ENCODE results near the gene DLGAP1.
"Not testable (repeated sequence)": the region's sequence is repeated elsewhere in the genome, so short reads cannot be mapped to it uniquely, and the experiment has no call there.

DLGAP1 gene

DNA sequence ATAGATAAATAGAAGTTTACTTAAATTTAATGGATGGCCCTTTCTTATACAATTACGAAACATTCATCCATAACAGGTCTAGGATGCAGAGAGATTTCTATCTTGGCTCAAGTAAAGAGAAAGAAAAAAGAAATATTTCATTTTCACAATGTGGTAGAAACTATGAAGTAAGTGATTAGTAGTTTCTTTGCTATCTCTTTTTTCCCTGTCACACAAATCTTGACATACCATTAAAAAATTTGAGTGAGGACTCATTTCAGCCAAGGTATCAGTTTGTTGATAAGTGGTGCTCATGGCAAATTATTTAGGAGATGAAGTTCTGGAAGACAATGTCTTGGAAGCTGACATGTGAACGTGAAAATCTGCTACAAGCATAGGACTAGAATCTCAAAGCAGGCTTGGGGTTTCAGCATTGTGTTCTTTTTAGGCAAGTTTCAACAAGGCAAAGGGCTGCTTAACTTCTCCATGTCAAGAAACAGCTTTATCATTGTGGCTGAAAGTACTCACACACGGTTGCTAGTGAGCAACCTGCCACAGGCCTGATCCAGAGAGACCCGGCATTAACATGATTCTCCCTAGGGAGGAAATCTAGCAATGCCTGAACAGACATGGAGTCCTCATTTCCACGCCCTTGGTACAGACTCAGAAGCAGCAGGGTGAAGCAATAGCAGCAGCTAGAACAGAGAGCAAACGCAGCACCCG, 414.6 kb downstream of the DLGAP1 start:
- TF ChIP-seq ZNF565 (CRISPR knock-in tag; conservative IDR thresholded peaks at IDR 0.05; ENCODE audit: low read depth): no peak
- no peak for TF ChIP-seq ISL1 (CRISPR knock-in tag; IDR thresholded peaks at IDR 0.05)
- no peak for TF ChIP-seq TCF4 (CRISPR knock-in tag; IDR thresholded peaks at IDR 0.05; ENCODE audit: borderline replicate concordance)
- TF ChIP-seq OSR1 (CRISPR knock-in tag; IDR thresholded peaks at IDR 0.05): no peak
- TF ChIP-seq ZNF8 (CRISPR knock-in tag; IDR thresholded peaks at IDR 0.05): no peak
- no peak for TF ChIP-seq BACH2 (CRISPR knock-in tag; IDR thresholded peaks at IDR 0.05; ENCODE audit: borderline replicate concordance)
- no peak for TF ChIP-seq CSDC2 (CRISPR knock-in tag; IDR thresholded peaks at IDR 0.05)
- TF ChIP-seq, protein P1, sequence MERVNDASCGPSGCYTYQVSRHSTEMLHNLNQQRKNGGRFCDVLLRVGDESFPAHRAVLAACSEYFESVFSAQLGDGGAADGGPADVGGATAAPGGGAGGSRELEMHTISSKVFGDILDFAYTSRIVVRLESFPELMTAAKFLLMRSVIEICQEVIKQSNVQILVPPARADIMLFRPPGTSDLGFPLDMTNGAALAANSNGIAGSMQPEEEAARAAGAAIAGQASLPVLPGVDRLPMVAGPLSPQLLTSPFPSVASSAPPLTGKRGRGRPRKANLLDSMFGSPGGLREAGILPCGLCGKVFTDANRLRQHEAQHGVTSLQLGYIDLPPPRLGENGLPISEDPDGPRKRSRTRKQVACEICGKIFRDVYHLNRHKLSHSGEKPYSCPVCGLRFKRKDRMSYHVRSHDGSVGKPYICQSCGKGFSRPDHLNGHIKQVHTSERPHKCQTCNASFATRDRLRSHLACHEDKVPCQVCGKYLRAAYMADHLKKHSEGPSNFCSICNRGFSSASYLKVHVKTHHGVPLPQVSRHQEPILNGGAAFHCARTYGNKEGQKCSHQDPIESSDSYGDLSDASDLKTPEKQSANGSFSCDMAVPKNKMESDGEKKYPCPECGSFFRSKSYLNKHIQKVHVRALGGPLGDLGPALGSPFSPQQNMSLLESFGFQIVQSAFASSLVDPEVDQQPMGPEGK (CRISPR knock-in tag; IDR thresholded peaks at IDR 0.05; ENCODE audit: borderline replicate concordance): no peak
- TF ChIP-seq ZNF70 (CRISPR knock-in tag; IDR thresholded peaks at IDR 0.05): no peak
- ATAC-seq: no peak

DNA sequence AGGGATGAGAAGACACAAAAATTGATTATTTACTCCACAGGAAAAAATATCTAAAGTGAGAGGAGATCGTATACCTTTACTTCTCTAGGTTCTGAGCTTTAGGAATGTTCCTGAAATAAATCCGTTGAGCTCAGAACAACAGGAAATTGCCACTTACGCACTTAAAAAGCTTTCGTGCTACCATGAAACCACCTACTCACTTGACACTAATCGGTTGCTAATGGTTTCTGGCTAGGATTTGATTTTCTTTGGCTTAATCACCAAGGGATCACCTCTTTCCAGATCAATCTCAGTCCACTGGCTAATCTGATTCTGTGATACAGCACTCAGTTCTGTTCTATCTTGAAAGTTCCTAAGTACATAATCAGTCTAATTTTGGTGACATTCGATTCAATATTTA, 419.6 kb downstream of the DLGAP1 start:
- TF ChIP-seq, protein P2, sequence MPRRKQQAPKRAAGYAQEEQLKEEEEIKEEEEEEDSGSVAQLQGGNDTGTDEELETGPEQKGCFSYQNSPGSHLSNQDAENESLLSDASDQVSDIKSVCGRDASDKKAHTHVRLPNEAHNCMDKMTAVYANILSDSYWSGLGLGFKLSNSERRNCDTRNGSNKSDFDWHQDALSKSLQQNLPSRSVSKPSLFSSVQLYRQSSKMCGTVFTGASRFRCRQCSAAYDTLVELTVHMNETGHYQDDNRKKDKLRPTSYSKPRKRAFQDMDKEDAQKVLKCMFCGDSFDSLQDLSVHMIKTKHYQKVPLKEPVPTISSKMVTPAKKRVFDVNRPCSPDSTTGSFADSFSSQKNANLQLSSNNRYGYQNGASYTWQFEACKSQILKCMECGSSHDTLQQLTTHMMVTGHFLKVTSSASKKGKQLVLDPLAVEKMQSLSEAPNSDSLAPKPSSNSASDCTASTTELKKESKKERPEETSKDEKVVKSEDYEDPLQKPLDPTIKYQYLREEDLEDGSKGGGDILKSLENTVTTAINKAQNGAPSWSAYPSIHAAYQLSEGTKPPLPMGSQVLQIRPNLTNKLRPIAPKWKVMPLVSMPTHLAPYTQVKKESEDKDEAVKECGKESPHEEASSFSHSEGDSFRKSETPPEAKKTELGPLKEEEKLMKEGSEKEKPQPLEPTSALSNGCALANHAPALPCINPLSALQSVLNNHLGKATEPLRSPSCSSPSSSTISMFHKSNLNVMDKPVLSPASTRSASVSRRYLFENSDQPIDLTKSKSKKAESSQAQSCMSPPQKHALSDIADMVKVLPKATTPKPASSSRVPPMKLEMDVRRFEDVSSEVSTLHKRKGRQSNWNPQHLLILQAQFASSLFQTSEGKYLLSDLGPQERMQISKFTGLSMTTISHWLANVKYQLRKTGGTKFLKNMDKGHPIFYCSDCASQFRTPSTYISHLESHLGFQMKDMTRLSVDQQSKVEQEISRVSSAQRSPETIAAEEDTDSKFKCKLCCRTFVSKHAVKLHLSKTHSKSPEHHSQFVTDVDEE (CRISPR knock-in tag; IDR thresholded peaks at IDR 0.05): no peak
- TF ChIP-seq, protein P3, sequence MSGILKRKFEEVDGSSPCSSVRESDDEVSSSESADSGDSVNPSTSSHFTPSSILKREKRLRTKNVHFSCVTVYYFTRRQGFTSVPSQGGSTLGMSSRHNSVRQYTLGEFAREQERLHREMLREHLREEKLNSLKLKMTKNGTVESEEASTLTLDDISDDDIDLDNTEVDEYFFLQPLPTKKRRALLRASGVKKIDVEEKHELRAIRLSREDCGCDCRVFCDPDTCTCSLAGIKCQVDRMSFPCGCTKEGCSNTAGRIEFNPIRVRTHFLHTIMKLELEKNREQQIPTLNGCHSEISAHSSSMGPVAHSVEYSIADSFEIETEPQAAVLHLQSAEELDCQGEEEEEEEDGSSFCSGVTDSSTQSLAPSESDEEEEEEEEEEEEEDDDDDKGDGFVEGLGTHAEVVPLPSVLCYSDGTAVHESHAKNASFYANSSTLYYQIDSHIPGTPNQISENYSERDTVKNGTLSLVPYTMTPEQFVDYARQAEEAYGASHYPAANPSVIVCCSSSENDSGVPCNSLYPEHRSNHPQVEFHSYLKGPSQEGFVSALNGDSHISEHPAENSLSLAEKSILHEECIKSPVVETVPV (CRISPR knock-in tag; IDR thresholded peaks at IDR 0.05): no peak
- TF ChIP-seq TCF4 (CRISPR knock-in tag; IDR thresholded peaks at IDR 0.05; ENCODE audit: borderline replicate concordance) (no peak), SNAI2 (CRISPR knock-in tag; IDR thresholded peaks at IDR 0.05) (no peak), ESRRG (CRISPR knock-in tag; IDR thresholded peaks at IDR 0.05) (no peak), GLIS3 (CRISPR knock-in tag; IDR thresholded peaks at IDR 0.05) (no peak), PPARA (CRISPR knock-in tag; IDR thresholded peaks at IDR 0.05; ENCODE audit: borderline replicate concordance) (no peak), ZFP3 (CRISPR knock-in tag; IDR thresholded peaks at IDR 0.05) (no peak), TOX (CRISPR knock-in tag; IDR thresholded peaks at IDR 0.05; ENCODE audit: borderline replicate concordance) (no peak), ZC3H10 (CRISPR knock-in tag; IDR thresholded peaks at IDR 0.05) (no peak)
- TF ChIP-seq, protein P1 (CRISPR knock-in tag; IDR thresholded peaks at IDR 0.05; ENCODE audit: borderline replicate concordance): no peak
- TF ChIP-seq, protein P4, sequence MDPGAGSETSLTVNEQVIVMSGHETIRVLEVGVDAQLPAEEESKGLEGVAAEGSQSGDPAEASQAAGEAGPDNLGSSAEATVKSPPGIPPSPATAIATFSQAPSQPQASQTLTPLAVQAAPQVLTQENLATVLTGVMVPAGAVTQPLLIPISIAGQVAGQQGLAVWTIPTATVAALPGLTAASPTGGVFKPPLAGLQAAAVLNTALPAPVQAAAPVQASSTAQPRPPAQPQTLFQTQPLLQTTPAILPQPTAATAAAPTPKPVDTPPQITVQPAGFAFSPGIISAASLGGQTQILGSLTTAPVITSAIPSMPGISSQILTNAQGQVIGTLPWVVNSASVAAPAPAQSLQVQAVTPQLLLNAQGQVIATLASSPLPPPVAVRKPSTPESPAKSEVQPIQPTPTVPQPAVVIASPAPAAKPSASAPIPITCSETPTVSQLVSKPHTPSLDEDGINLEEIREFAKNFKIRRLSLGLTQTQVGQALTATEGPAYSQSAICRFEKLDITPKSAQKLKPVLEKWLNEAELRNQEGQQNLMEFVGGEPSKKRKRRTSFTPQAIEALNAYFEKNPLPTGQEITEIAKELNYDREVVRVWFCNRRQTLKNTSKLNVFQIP (CRISPR knock-in tag; IDR thresholded peaks at IDR 0.05; ENCODE audit: borderline replicate concordance, low read depth): no peak
- no peak for ATAC-seq

DNA sequence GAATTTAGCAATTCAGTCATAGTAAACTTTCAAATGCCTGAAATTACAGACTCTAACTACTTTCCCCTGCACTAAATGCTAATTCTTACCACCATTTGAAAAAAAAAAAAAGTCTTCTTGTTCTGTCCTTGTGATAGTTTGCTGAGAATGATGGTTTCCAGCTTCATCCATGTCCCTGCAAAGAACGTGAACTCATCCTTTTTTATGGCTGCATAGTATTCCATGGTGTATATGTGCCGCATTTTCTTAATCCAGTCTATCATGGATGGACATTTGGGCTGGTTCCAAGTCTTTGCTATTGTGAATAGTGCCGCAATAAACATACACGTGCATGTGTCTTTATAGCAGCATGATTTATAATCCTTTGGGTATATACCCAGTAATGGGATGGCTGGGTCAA, 420.3 kb downstream of the DLGAP1 start:
- not testable (repeated sequence) for ATAC-seq

Measured in SK-N-SH treated with all-trans-retinoic acid at 6 μM for 48 hours (cell line).